HG03045 (cell line): ENCODE results near the gene FKTN.

ENCODE experiments used
- ATAC-seq: cut with Tn5 transposase; IDR thresholded peaks from one replicate; pipeline ENCODE4 v1.9.1; 2021; ENCODE audit warnings: mild to moderate bottlenecking, moderate library complexity; ENCODE audit not compliant: unreplicated experiment

The FKTN gene

GRCh38 chr9:105632807-105633206, 74.9 kb downstream of the FKTN start:
- ATAC-seq: no peak

GRCh38 chr9:105633411-105633810, 75.5 kb downstream of the FKTN start:
- ATAC-seq: no peak

- ATAC-seq: no peak
These were observed 78.4 kb downstream of the FKTN start for GRCh38 chr9:105636331-105636730.

- no peak for ATAC-seq
These were observed 80.0 kb downstream of the FKTN start for GRCh38 chr9:105637787-105638395.

GRCh38 chr9:105639936-105640335, 82.0 kb downstream of the FKTN start:
- no peak for ATAC-seq

GRCh38 chr9:105643795-105644194, 85.9 kb downstream of the FKTN start:
- no peak for ATAC-seq

- no peak for ATAC-seq
These were observed 89.1 kb downstream of the FKTN start for GRCh38 chr9:105646879-105647594.

GRCh38 chr9:105647595-105648349, 89.8 kb downstream of the FKTN start:
- ATAC-seq: no peak

GRCh38 chr9:105651806-105652205, 93.9 kb downstream of the FKTN start:
- ATAC-seq: no peak

- peak; percentile 73 for ATAC-seq
These were observed 98.4 kb downstream of the FKTN start for GRCh38 chr9:105656131-105656921.

GRCh38 chr9:105658351-105658750, 100.4 kb downstream of the FKTN start:
- ATAC-seq: no peak

- no peak for ATAC-seq
These were observed 103.1 kb downstream of the FKTN start for GRCh38 chr9:105661011-105661410.

- ATAC-seq: peak; percentile 70
These were observed 104.5 kb downstream of the FKTN start, which contains the start of gene TAL2 for GRCh38 chr9:105662184-105663104. TAL2 (plus strand) TSS chr9:105662457; CDS start chr9:105662497, 40 bp downstream.

GRCh38 chr9:105663914-105664313, 106.0 kb downstream of the FKTN start:
- ATAC-seq: no peak

- no peak for ATAC-seq
These were observed 109.9 kb downstream of the FKTN start for GRCh38 chr9:105667867-105668266.

- no peak for ATAC-seq
These were observed 112.4 kb downstream of the FKTN start for GRCh38 chr9:105670315-105670714.

GRCh38 chr9:105670775-105671174, 112.8 kb downstream of the FKTN start:
- no peak for ATAC-seq

- no peak for ATAC-seq
These were observed 114.8 kb downstream of the FKTN start for GRCh38 chr9:105672711-105673234.

GRCh38 chr9:105673850-105674387, 116.0 kb downstream of the FKTN start:
- ATAC-seq: no peak
